H9 (cell line): ENCODE measurements around the gene KRT74. TPM values are rescaled to one million over a fixed set of nuclear protein-coding genes. Genes with fewer than 3 reads are reported as not detected.

Source experiments
- DNase-seq: peaks from one replicate; pipeline ENCODE4 v3.0.0-alpha.2; 2017
- H2AFZ ChIP-seq: one replicate; pipeline ENCODE4 v1.6.1; 2013; ENCODE audit warnings: mild to moderate bottlenecking, low read length, control low read depth, moderate library complexity
- H2AK5ac ChIP-seq: 2 replicates; pipeline ENCODE4 v1.6.1; 2013; ENCODE audit warnings: low read length, control low read depth, mixed read lengths; ENCODE audit not compliant: insufficient read length
- H2BK120ac ChIP-seq: one replicate; pipeline ENCODE4 v1.6.1; 2013; ENCODE audit warnings: low read depth, mild to moderate bottlenecking, low read length, control low read depth, inconsistent platforms; ENCODE audit not compliant: poor library complexity, severe bottlenecking
- H2BK12ac ChIP-seq: 2 replicates; pipeline ENCODE4 v1.6.1; 2013; ENCODE audit warnings: low read length, control low read depth, mixed read lengths, low read depth; ENCODE audit not compliant: insufficient read length
- H2BK15ac ChIP-seq: 2 replicates; pipeline ENCODE4 v1.6.1; 2013; ENCODE audit warnings: low read depth, low read length, control low read depth
- H2BK20ac ChIP-seq: one replicate; pipeline ENCODE4 v1.6.1; 2013; ENCODE audit warnings: low read depth, mild to moderate bottlenecking, low read length, control low read depth, inconsistent platforms; ENCODE audit not compliant: poor library complexity, severe bottlenecking
- H2BK5ac ChIP-seq: 2 replicates; pipeline ENCODE4 v1.6.1; 2013; ENCODE audit warnings: low read length, control low read depth, mixed read lengths; ENCODE audit not compliant: insufficient read length
- H3K14ac ChIP-seq: 2 replicates; pipeline ENCODE4 v1.6.1; 2013; ENCODE audit warnings: low read length, control low read depth; ENCODE audit not compliant: insufficient read depth
- H3K18ac ChIP-seq: 2 replicates; pipeline ENCODE4 v1.6.1; 2013; ENCODE audit warnings: low read depth, mild to moderate bottlenecking, mixed read lengths, low read length, control low read depth; ENCODE audit not compliant: insufficient read length
- H3K23ac ChIP-seq: 2 replicates; pipeline ENCODE4 v1.6.1; 2013; ENCODE audit warnings: low read length, control low read depth, mixed read lengths, low read depth; ENCODE audit not compliant: insufficient read length
- H3K23me2 ChIP-seq: 2 replicates; pipeline ENCODE4 v1.6.1; 2013; ENCODE audit warnings: low read depth, mild to moderate bottlenecking, mixed read lengths, low read length, control low read depth; ENCODE audit not compliant: insufficient read length, poor library complexity, severe bottlenecking
- H3K27ac ChIP-seq: 2 replicates; pipeline ENCODE4 v1.5.1; 2013; ENCODE audit warnings: low read length, control low read depth, mixed read lengths, low read depth; ENCODE audit not compliant: insufficient read length
- H3K27me3 ChIP-seq: 2 replicates; pipeline ENCODE4 v1.6.1; 2013; ENCODE audit warnings: low read length, control low read depth, inconsistent platforms; ENCODE audit not compliant: insufficient read depth
- H3K4ac ChIP-seq: 2 replicates; pipeline ENCODE4 v1.6.1; 2013; ENCODE audit warnings: low read depth, mild to moderate bottlenecking, control low read depth, inconsistent platforms, low read length, moderate library complexity
- H3K4me1 ChIP-seq: 2 replicates; pipeline ENCODE4 v1.6.1; 2013; ENCODE audit warnings: low read length, control low read depth, inconsistent platforms; ENCODE audit not compliant: insufficient read depth
- H3K4me2 ChIP-seq: 2 replicates; pipeline ENCODE4 v1.6.1; 2013; ENCODE audit warnings: low read length, control low read depth, mixed read lengths; ENCODE audit not compliant: insufficient read length, insufficient read depth
- H3K56ac ChIP-seq: 2 replicates; pipeline ENCODE4 v1.6.1; 2013; ENCODE audit warnings: low read depth, mild to moderate bottlenecking, mixed read lengths, low read length, control low read depth; ENCODE audit not compliant: insufficient read length
- H3K79me1 ChIP-seq: 2 replicates; pipeline ENCODE4 v1.6.1; 2013; ENCODE audit warnings: low read depth, mild to moderate bottlenecking, moderate library complexity, low read length, control low read depth, inconsistent platforms; ENCODE audit not compliant: insufficient read depth, poor library complexity, severe bottlenecking
- H3K79me2 ChIP-seq: 2 replicates; pipeline ENCODE4 v1.6.1; 2013; ENCODE audit warnings: low read length, control low read depth, inconsistent platforms; ENCODE audit not compliant: insufficient read depth
- H3K9ac ChIP-seq: 2 replicates; pipeline ENCODE4 v1.6.1; 2013; ENCODE audit warnings: low read length, control low read depth, mixed read lengths; ENCODE audit not compliant: insufficient read length; ENCODE audit errors: extremely low read depth
- H3K9me3 ChIP-seq: one replicate; pipeline ENCODE4 v1.6.1; 2013; ENCODE audit warnings: low read depth, low read length, inconsistent platforms; ENCODE audit not compliant: control insufficient read depth
- H3T11ph ChIP-seq: one replicate; pipeline ENCODE4 v1.6.1; 2013; ENCODE audit warnings: mild to moderate bottlenecking, low read length, control low read depth, inconsistent platforms
- H4K20me1 ChIP-seq: one replicate; pipeline ENCODE4 v1.6.1; 2013; ENCODE audit not compliant: control insufficient read depth, insufficient read length, insufficient read depth
- H4K5ac ChIP-seq: 2 replicates; pipeline ENCODE4 v1.6.1; 2013; ENCODE audit warnings: low read depth, mild to moderate bottlenecking, mixed read lengths, low read length, control low read depth; ENCODE audit not compliant: insufficient read length
- H4K8ac ChIP-seq: replicated peaks from 2 replicates; pipeline ENCODE4 v1.6.1; 2013; ENCODE audit warnings: low read length, control low read depth, mixed read lengths, low read depth; ENCODE audit not compliant: insufficient read length
- H4K91ac ChIP-seq: 2 replicates; pipeline ENCODE4 v1.6.1; 2013; ENCODE audit warnings: low read depth, mild to moderate bottlenecking, moderate library complexity, mixed read lengths, low read length, control low read depth; ENCODE audit not compliant: insufficient read length
- H3K27ac Mint-ChIP-seq, 3 experiments: 2 replicates in 2 of 3; 3 replicates in 1 of 3; pipeline ENCODE4 v1.8.0; 2020 to 2021; ENCODE audit warnings: mixed read lengths in 3 of 3, mild to moderate bottlenecking in 1 of 3, moderate library complexity in 1 of 3
- H3K27me3 Mint-ChIP-seq: 2 replicates; pipeline ENCODE4 v1.8.0; 2021; ENCODE audit warnings: low read depth, mild to moderate bottlenecking, moderate library complexity, mixed read lengths
- H3K36me3 Mint-ChIP-seq, 3 experiments: 2 replicates in 2 of 3; 3 replicates in 1 of 3; pipeline ENCODE4 v1.8.0; 2020 to 2021; ENCODE audit warnings: low read depth in 3 of 3, mixed read lengths in 3 of 3; ENCODE audit not compliant: insufficient read depth in 1 of 3
- H3K4me1 Mint-ChIP-seq, 2 experiments: 2 replicates each; pipeline ENCODE4 v1.8.0; 2020; ENCODE audit warnings: mixed read lengths in 2 of 2
- H3K4me3 Mint-ChIP-seq, 2 experiments: 2 replicates in 1 of 2; 3 replicates in 1 of 2; pipeline ENCODE4 v1.8.0; 2020 to 2021; ENCODE audit warnings: mild to moderate bottlenecking in 2 of 2, mixed read lengths in 2 of 2, moderate library complexity in 1 of 2
- H3K9me3 Mint-ChIP-seq, 2 experiments: 2 replicates in 1 of 2; 3 replicates in 1 of 2; pipeline ENCODE4 v1.8.0; 2020; ENCODE audit warnings: mild to moderate bottlenecking in 2 of 2, mixed read lengths in 2 of 2, moderate library complexity in 1 of 2
- WGBS: extraction: QIAGEN DNeasy Blood & Tissue Kit; methylation state at CpG from one replicate; pipeline ENCODE4 v1.1.7; 2013; ENCODE audit warnings: missing lambda C conversion rate, low lambda C conversion rate, mixed read lengths; ENCODE audit not compliant: insufficient read length; ENCODE audit errors: extremely low coverage; 5-methylcytosine and 5-hydroxymethylcytosine counted together
- total RNA-seq: library from RNA; stranded (reverse); gene quantifications from 2 replicates; pipeline ENCODE4 v1.2.1, GENCODE V29; 2021
- TF ChIP-seq, protein P1 (sequence below): fragments of 200-600 bp; sonication (generic); conservative IDR thresholded peaks from 3 replicates; pipeline ENCODE4 v1.8.0; 2021; ENCODE audit warnings: antibody characterized with exemption, mild to moderate bottlenecking

The KRT74 gene
- total RNA-seq, 1 experiment from 2014 or later = not detected

DNA sequence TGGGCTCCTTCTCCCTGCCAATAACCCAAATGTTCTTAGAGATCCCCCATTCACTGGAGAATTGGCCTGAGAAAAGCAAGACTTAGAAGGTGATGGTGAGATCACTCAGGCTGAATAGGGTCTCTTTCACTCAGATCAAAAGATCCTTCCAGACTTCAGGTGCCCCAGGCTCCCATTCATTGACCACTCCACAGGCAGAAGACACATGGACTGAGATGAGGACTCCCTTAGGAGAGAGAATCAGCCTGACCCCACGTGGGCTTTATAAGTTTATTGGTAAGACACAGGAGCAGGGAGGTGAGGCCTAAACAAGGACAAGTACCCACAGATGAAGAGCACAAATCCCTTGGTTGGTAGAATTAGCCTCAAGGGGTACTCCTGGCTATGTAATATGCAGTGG lies 33.7 kb upstream of the KRT74 start:
- no peak overlapping the region for H3K18ac ChIP-seq
- Mint-ChIP-seq H3K9me3 (no peaks in the 10 kb centered on the region), H3K4me1 (peaks cover 0 to 4% of the 10 kb centered on the region in 2 experiments; a peak in 2 of 4 replicates), H3K36me3 (no peaks in the 10 kb centered on the region), H3K27me3 (peaks cover 35% of the 10 kb centered on the region), H3K4me3 (no peak overlapping the region), H3K27ac (no peak overlapping the region)
- H2AFZ ChIP-seq = no peak overlapping the region
- H3K79me2 ChIP-seq = no peaks in the 10 kb centered on the region
- no peak overlapping the region for H3K23ac ChIP-seq
- H3K27ac ChIP-seq = no peak overlapping the region
- H3K4me2 ChIP-seq = no peak overlapping the region
- no peak overlapping the region for H4K5ac ChIP-seq
- TF ChIP-seq, protein P1, sequence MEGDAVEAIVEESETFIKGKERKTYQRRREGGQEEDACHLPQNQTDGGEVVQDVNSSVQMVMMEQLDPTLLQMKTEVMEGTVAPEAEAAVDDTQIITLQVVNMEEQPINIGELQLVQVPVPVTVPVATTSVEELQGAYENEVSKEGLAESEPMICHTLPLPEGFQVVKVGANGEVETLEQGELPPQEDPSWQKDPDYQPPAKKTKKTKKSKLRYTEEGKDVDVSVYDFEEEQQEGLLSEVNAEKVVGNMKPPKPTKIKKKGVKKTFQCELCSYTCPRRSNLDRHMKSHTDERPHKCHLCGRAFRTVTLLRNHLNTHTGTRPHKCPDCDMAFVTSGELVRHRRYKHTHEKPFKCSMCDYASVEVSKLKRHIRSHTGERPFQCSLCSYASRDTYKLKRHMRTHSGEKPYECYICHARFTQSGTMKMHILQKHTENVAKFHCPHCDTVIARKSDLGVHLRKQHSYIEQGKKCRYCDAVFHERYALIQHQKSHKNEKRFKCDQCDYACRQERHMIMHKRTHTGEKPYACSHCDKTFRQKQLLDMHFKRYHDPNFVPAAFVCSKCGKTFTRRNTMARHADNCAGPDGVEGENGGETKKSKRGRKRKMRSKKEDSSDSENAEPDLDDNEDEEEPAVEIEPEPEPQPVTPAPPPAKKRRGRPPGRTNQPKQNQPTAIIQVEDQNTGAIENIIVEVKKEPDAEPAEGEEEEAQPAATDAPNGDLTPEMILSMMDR = no peak
- no peak overlapping the region for H2BK15ac ChIP-seq
- H3K14ac ChIP-seq = no peak overlapping the region
- no peaks in the 10 kb centered on the region for H4K20me1 ChIP-seq
- H3K79me1 ChIP-seq = no peaks in the 10 kb centered on the region
- no peak overlapping the region for H2BK12ac ChIP-seq
- H3K4ac ChIP-seq = no peak overlapping the region
- no peaks in the 10 kb centered on the region for H3K23me2 ChIP-seq
- no peaks in the 10 kb centered on the region for H3K27me3 ChIP-seq
- no peak overlapping the region for H2BK120ac ChIP-seq
- H2BK20ac ChIP-seq = no peak overlapping the region
- no peak overlapping the region for H3K56ac ChIP-seq
- H3K9me3 ChIP-seq = no peaks in the 10 kb centered on the region
- no peak overlapping the region for H3T11ph ChIP-seq
- H2AK5ac ChIP-seq = no peak overlapping the region
- no CpG with 5 or more reads among the region's 1 CpG for whole genome bisulfite sequencing
- H3K4me1 ChIP-seq = no peaks in the 10 kb centered on the region
- H2BK5ac ChIP-seq = no peak overlapping the region
- DNase-seq = peak; percentile 10
- H4K8ac ChIP-seq = no peak overlapping the region
- no peak overlapping the region for H3K9ac ChIP-seq
- no peak overlapping the region for H4K91ac ChIP-seq
